Calu3 (cell line): ENCODE data around the gene LPAR1. TPM values are rescaled to one million over a fixed set of nuclear protein-coding genes. Genes with fewer than 3 reads are reported as not detected.

Experiments
- BruUV-seq: library from RNA; stranded (reverse); fragments of 400-500 nt; replicated peaks from 2 replicates; lab custom pipeline; 2021; lab: Mats Ljungman, UMichigan
- CTCF ChIA-PET: fragments of 300-600 bp; sonication (Branson Sonifier 250); formaldehyde crosslinking; loops from one replicate; lab custom pipeline; 2022; ENCODE audit warnings: antibody characterized with exemption; lab: Charles Lee
- DNase-seq: peaks from one replicate; pipeline ENCODE4 v3.0.0; 2022
- H3K27ac Mint-ChIP-seq: one replicate; pipeline ENCODE4 v1.8.0; 2022; ENCODE audit warnings: mixed read lengths; ENCODE audit not compliant: unreplicated experiment
- H3K27me3 Mint-ChIP-seq: one replicate; pipeline ENCODE4 v1.8.0; 2022; ENCODE audit warnings: mixed read lengths; ENCODE audit not compliant: unreplicated experiment
- H3K36me3 Mint-ChIP-seq: one replicate; pipeline ENCODE4 v1.8.0; 2022; ENCODE audit warnings: mild to moderate bottlenecking, moderate library complexity, mixed read lengths; ENCODE audit not compliant: insufficient read depth, unreplicated experiment
- H3K4me1 Mint-ChIP-seq: one replicate; pipeline ENCODE4 v1.8.0; 2022; ENCODE audit warnings: mild to moderate bottlenecking, low read depth, mixed read lengths; ENCODE audit not compliant: unreplicated experiment
- H3K4me3 Mint-ChIP-seq: one replicate; pipeline ENCODE4 v1.8.0; 2022; ENCODE audit warnings: mild to moderate bottlenecking, low read depth, moderate library complexity, mixed read lengths; ENCODE audit not compliant: unreplicated experiment
- H3K9me3 Mint-ChIP-seq: one replicate; pipeline ENCODE4 v1.8.0; 2022; ENCODE audit warnings: low read depth, mixed read lengths; ENCODE audit not compliant: unreplicated experiment
- intact Hi-C: fragments of 100-400 bp; cut with micrococcal nuclease; formaldehyde crosslinking; loops from one replicate; pipeline ENCODE4 v1.10.0; 2022; ENCODE audit not compliant: unreplicated experiment
- total RNA-seq: library from RNA; stranded (reverse); gene quantifications from 2 replicates; pipeline ENCODE4 v1.2.3, GENCODE V29; 2022
- TF ChIP-seq, protein P1 (sequence below): fragments of 200-600 bp; IDR thresholded peaks from one replicate; pipeline ENCODE4 v1.8.0; 2022; ENCODE audit warnings: antibody characterized with exemption; ENCODE audit not compliant: unreplicated experiment

The LPAR1 gene
- total RNA-seq, 1 experiment from 2014 or later = 6.3 TPM

DNA sequence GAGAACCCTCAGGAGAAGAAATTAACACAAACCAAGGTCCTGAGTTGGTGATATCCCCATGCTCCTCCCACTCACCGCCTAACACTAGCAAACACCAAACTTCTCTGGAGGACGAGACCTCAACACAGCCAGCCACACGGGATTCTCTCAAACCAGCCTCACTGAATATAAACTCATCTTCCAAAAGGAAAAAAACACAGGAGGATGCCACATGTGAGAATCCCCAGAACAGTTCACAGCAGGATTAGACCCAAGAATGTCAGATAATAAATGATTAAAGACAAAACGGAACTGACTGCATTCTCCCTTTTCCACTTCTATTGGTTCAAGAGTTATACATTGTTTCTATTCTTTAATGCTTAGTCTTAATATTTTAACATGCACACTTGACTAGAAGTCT, 89.2 kb downstream of the LPAR1 start:
- no TSS peak for BruUV-seq
- H3K36me3 Mint-ChIP-seq = no peaks in the 10 kb centered on the region
- H3K9me3 Mint-ChIP-seq = peaks cover 3% of the 10 kb centered on the region
- no peak overlapping the region for H3K27ac Mint-ChIP-seq
- intact Hi-C loops = no loop called here
- CTCF ChIA-PET = no interaction called here
- TF ChIP-seq, protein P1, sequence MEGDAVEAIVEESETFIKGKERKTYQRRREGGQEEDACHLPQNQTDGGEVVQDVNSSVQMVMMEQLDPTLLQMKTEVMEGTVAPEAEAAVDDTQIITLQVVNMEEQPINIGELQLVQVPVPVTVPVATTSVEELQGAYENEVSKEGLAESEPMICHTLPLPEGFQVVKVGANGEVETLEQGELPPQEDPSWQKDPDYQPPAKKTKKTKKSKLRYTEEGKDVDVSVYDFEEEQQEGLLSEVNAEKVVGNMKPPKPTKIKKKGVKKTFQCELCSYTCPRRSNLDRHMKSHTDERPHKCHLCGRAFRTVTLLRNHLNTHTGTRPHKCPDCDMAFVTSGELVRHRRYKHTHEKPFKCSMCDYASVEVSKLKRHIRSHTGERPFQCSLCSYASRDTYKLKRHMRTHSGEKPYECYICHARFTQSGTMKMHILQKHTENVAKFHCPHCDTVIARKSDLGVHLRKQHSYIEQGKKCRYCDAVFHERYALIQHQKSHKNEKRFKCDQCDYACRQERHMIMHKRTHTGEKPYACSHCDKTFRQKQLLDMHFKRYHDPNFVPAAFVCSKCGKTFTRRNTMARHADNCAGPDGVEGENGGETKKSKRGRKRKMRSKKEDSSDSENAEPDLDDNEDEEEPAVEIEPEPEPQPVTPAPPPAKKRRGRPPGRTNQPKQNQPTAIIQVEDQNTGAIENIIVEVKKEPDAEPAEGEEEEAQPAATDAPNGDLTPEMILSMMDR = no peak
- H3K27me3 Mint-ChIP-seq = no peaks in the 10 kb centered on the region
- DNase-seq = no peak
- H3K4me1 Mint-ChIP-seq = peaks cover 15% of the 10 kb centered on the region
- H3K4me3 Mint-ChIP-seq = no peak overlapping the region

DNA sequence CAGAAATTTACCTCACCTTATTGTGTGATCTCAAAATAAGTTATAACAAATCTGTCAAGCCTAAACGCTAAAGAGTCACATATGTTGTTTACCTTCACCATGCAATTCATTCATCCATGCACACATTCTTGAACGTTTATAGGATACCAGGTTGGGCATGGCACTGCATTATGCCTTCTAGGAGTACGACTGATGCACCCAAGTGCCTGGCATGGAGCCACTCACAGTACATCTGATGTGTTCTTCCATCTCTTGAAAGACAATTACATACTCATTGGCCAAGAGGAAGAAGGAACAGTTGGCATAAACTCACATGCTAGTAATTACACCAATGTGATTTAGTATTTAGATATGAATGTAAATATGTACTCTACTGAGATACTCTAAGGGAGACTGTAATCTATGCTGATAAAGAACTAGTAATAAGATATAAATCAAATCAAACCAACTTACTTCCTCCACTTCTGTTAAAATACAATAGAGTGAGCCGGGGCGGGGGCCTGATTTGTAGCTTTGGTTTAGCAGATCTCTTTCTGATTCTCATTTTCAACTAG, 90.7 kb downstream of the LPAR1 start:
- Mint-ChIP-seq H3K9me3 (no peaks in the 10 kb centered on the region), H3K27me3 (no peaks in the 10 kb centered on the region), H3K4me1 (peaks cover 13% of the 10 kb centered on the region), H3K4me3 (no peak overlapping the region), H3K36me3 (no peaks in the 10 kb centered on the region), H3K27ac (no peak overlapping the region)
- intact Hi-C loops = no loop called here
- TF ChIP-seq, protein P1 = no peak
- CTCF ChIA-PET = no interaction called here
- BruUV-seq = no TSS peak
- DNase-seq = no peak

DNA sequence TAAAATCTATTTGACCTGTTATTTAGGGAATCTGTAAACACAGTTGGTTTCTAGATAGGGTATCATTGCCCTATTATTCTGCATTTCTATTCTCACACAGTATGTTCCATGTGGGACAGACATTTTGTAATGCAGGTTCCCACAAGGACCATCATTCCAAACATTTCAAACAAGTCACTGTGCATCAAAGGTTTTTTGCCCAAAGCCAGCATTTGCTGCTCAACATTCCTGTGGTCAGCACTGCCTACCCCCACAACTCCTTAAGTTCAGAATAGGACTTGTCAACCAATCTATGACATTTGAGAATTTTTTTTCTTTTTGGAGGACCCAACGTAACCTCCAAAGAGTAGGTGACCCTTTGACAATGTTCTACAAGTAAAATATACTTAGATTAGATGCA, 95.7 kb downstream of the LPAR1 start:
- Mint-ChIP-seq H3K27ac (no peak overlapping the region), H3K36me3 (no peaks in the 10 kb centered on the region), H3K27me3 (no peaks in the 10 kb centered on the region), H3K9me3 (no peaks in the 10 kb centered on the region), H3K4me1 (no peaks in the 10 kb centered on the region), H3K4me3 (no peak overlapping the region)
- intact Hi-C loops = no loop called here
- TF ChIP-seq, protein P1 = no peak
- BruUV-seq = no TSS peak
- DNase-seq = no peak
- CTCF ChIA-PET = no interaction called here

DNA sequence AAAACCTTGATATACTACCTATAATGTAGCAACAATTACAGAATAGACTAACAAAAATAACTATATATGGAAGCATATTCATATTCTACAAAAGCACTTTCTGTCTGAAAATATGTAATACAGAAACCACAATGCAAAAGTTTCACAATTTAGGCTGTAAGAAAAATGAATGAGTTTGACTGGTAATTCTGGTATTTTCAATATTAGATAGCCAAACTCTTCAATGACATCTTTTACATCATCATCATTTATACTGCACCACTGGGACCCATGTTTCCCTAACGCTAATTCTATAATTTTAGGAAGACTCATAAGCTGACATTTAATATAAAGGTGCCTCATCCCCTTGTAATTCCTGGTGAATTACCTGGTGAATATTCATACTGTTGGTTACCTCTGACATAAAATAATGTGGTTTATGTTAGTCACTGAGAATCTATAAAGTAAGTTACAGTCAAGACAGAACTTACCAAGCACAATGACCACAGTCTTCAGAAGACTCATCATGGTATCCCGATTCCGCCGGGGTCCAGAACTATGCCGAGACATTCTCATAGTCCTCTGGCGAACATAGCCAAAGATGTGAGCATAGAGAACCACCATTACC, 97.2 kb downstream of the LPAR1 start:
- Mint-ChIP-seq H3K4me1 (no peaks in the 10 kb centered on the region), H3K27me3 (no peaks in the 10 kb centered on the region), H3K9me3 (no peaks in the 10 kb centered on the region), H3K27ac (no peak overlapping the region), H3K4me3 (no peak overlapping the region), H3K36me3 (no peaks in the 10 kb centered on the region)
- CTCF ChIA-PET = no interaction called here
- intact Hi-C loops = no loop called here
- no peak for DNase-seq
- BruUV-seq = no TSS peak
- TF ChIP-seq, protein P1 = no peak
